Measurements from ENCODE around the gene LTB4R2.
"Not testable (repeated sequence)": the region's sequence is repeated elsewhere in the genome, so short reads cannot be mapped to it uniquely, and the experiment has no call there.

The LTB4R2 gene

GRCh38 chr14:24323341-24323740 is 13.4 kb downstream of the LTB4R2 start:
- no peaks in the 10 kb centered on the region for H3K4me1 ChIP-seq (ENCODE audit: control insufficient read depth, insufficient read depth, low read length)
- 0 out of 2 replicates have a peak, but pooled peaks cover 2% of the 10 kb centered on the region for H3K27me3 ChIP-seq (ENCODE audit: control insufficient read depth, insufficient read depth, low read length)
- no peaks in the 10 kb centered on the region for H3K36me3 ChIP-seq (ENCODE audit: control insufficient read depth, insufficient read depth, low read length)
- no peak for DNase-seq (ENCODE audit: low read depth, low spot score)
- no CpG with 5 or more reads among the region's 3 CpGs for WGBS (ENCODE audit: insufficient coverage, insufficient read length)
- no peaks in the 10 kb centered on the region for H3K9me3 ChIP-seq (ENCODE audit: control insufficient read depth, insufficient read depth, low read length)
- H3K4me3 ChIP-seq (ENCODE audit: low read length) = no peak overlapping the region
- H3K27ac ChIP-seq (ENCODE audit: low read length) = no peak overlapping the region

- Histone ChIP-seq H3K36me3 (ENCODE audit: control insufficient read depth, insufficient read depth, low read length) (no peaks in the 10 kb centered on the region), H3K4me3 (ENCODE audit: low read length) (no peak overlapping the region), H3K27me3 (ENCODE audit: control insufficient read depth, insufficient read depth, low read length) (0 out of 2 replicates have a peak, but pooled peaks cover 2% of the 10 kb centered on the region), H3K27ac (ENCODE audit: low read length) (no peak overlapping the region), H3K4me1 (ENCODE audit: control insufficient read depth, insufficient read depth, low read length) (no peaks in the 10 kb centered on the region), H3K9me3 (ENCODE audit: control insufficient read depth, insufficient read depth, low read length) (no peaks in the 10 kb centered on the region)
- WGBS (ENCODE audit: insufficient coverage, insufficient read length) = no CpG with 5 or more reads among the region's 6 CpGs
- DNase-seq (ENCODE audit: low read depth, low spot score) = no peak
Observed at GRCh38 chr14:24324024-24324423, 14.1 kb downstream of the LTB4R2 start.

GRCh38 chr14:24325041-24325530 is 15.1 kb downstream of the LTB4R2 start:
- Histone ChIP-seq H3K4me1 (ENCODE audit: control insufficient read depth, insufficient read depth, low read length) (no peaks in the 10 kb centered on the region), H3K4me3 (ENCODE audit: low read length) (no peak overlapping the region), H3K36me3 (ENCODE audit: control insufficient read depth, insufficient read depth, low read length) (no peaks in the 10 kb centered on the region), H3K9me3 (ENCODE audit: control insufficient read depth, insufficient read depth, low read length) (no peaks in the 10 kb centered on the region), H3K27me3 (ENCODE audit: control insufficient read depth, insufficient read depth, low read length) (no peaks in the 10 kb centered on the region), H3K27ac (ENCODE audit: low read length) (no peak overlapping the region)
- no CpG with 5 or more reads among the region's 5 CpGs for WGBS (ENCODE audit: insufficient coverage, insufficient read length)
- DNase-seq (ENCODE audit: low read depth, low spot score) = no peak

GRCh38 chr14:24325963-24326362 is 16.0 kb downstream of the LTB4R2 start:
- no CpG with 5 or more reads among the region's 9 CpGs for WGBS (ENCODE audit: insufficient coverage, insufficient read length)
- H3K4me1 ChIP-seq (ENCODE audit: control insufficient read depth, insufficient read depth, low read length) = no peaks in the 10 kb centered on the region
- H3K9me3 ChIP-seq (ENCODE audit: control insufficient read depth, insufficient read depth, low read length) = no peaks in the 10 kb centered on the region
- no peak overlapping the region for H3K4me3 ChIP-seq (ENCODE audit: low read length)
- H3K27me3 ChIP-seq (ENCODE audit: control insufficient read depth, insufficient read depth, low read length) = no peaks in the 10 kb centered on the region
- H3K27ac ChIP-seq (ENCODE audit: low read length) = no peak overlapping the region
- no peak for DNase-seq (ENCODE audit: low read depth, low spot score)
- H3K36me3 ChIP-seq (ENCODE audit: control insufficient read depth, insufficient read depth, low read length) = no peaks in the 10 kb centered on the region

GRCh38 chr14:24327303-24327702 is 17.4 kb downstream of the LTB4R2 start:
- H3K27ac ChIP-seq (ENCODE audit: low read length) = no peak overlapping the region
- DNase-seq (ENCODE audit: low read depth, low spot score) = no peak
- no peaks in the 10 kb centered on the region for H3K36me3 ChIP-seq (ENCODE audit: control insufficient read depth, insufficient read depth, low read length)
- no peaks in the 10 kb centered on the region for H3K27me3 ChIP-seq (ENCODE audit: control insufficient read depth, insufficient read depth, low read length)
- H3K4me1 ChIP-seq (ENCODE audit: control insufficient read depth, insufficient read depth, low read length) = 0 out of 2 replicates have a peak, but pooled peaks cover 1% of the 10 kb centered on the region
- no CpG with 5 or more reads among the region's 2 CpGs for WGBS (ENCODE audit: insufficient coverage, insufficient read length)
- H3K4me3 ChIP-seq (ENCODE audit: low read length) = no peak overlapping the region
- H3K9me3 ChIP-seq (ENCODE audit: control insufficient read depth, insufficient read depth, low read length) = no peaks in the 10 kb centered on the region

GRCh38 chr14:24327914-24328313 is 18.0 kb downstream of the LTB4R2 start:
- not testable (repeated sequence) for H3K4me1 ChIP-seq (ENCODE audit: control insufficient read depth, insufficient read depth, low read length); H3K27ac ChIP-seq (ENCODE audit: low read length); H3K27me3 ChIP-seq (ENCODE audit: control insufficient read depth, insufficient read depth, low read length); H3K36me3 ChIP-seq (ENCODE audit: control insufficient read depth, insufficient read depth, low read length); H3K4me3 ChIP-seq (ENCODE audit: low read length); H3K9me3 ChIP-seq (ENCODE audit: control insufficient read depth, insufficient read depth, low read length); DNase-seq (ENCODE audit: low read depth, low spot score)
- WGBS (ENCODE audit: insufficient coverage, insufficient read length) = no CpG with 5 or more reads among the region's 9 CpGs

GRCh38 chr14:24329073-24329663 is 19.2 kb downstream of the LTB4R2 start:
- Histone ChIP-seq H3K9me3 (ENCODE audit: control insufficient read depth, insufficient read depth, low read length) (no peaks in the 10 kb centered on the region), H3K27ac (ENCODE audit: low read length) (no peak overlapping the region), H3K4me1 (ENCODE audit: control insufficient read depth, insufficient read depth, low read length) (0 out of 2 replicates have a peak, but pooled peaks cover 1% of the 10 kb centered on the region), H3K36me3 (ENCODE audit: control insufficient read depth, insufficient read depth, low read length) (no peaks in the 10 kb centered on the region), H3K27me3 (ENCODE audit: control insufficient read depth, insufficient read depth, low read length) (peaks cover 11% of the 10 kb centered on the region; the same call in 1 of the 2 replicates), H3K4me3 (ENCODE audit: low read length) (no peak overlapping the region)
- no peak for DNase-seq (ENCODE audit: low read depth, low spot score)
- no CpG with 5 or more reads among the region's 12 CpGs for WGBS (ENCODE audit: insufficient coverage, insufficient read length)

GRCh38 chr14:24329736-24330135 is 19.8 kb downstream of the LTB4R2 start:
- peaks cover 17% of the 10 kb centered on the region; the same call in 1 of the 2 replicates for H3K27me3 ChIP-seq (ENCODE audit: control insufficient read depth, insufficient read depth, low read length)
- no CpG with 5 or more reads among the region's 9 CpGs for WGBS (ENCODE audit: insufficient coverage, insufficient read length)

GRCh38 chr14:24330973-24331674 is 21.2 kb downstream of the LTB4R2 start:
- no peaks in the 10 kb centered on the region for H3K9me3 ChIP-seq (ENCODE audit: control insufficient read depth, insufficient read depth, low read length)
- no peaks in the 10 kb centered on the region for H3K36me3 ChIP-seq (ENCODE audit: control insufficient read depth, insufficient read depth, low read length)
- H3K4me1 ChIP-seq (ENCODE audit: control insufficient read depth, insufficient read depth, low read length) = peaks cover 3% of the 10 kb centered on the region; the same call in 1 of the 2 replicates
- H3K27ac ChIP-seq (ENCODE audit: low read length) = no peak overlapping the region
- H3K27me3 ChIP-seq (ENCODE audit: control insufficient read depth, insufficient read depth, low read length) = peaks cover 30% of the 10 kb centered on the region
- no CpG with 5 or more reads among the region's 10 CpGs for WGBS (ENCODE audit: insufficient coverage, insufficient read length)
- H3K4me3 ChIP-seq (ENCODE audit: low read length) = no peak overlapping the region
- no peak for DNase-seq (ENCODE audit: low read depth, low spot score)

More at GRCh38 chr14:24329736-24330135, 19.8 kb downstream of the LTB4R2 start:
- Histone ChIP-seq H3K36me3 (ENCODE audit: control insufficient read depth, insufficient read depth, low read length) (no peaks in the 10 kb centered on the region), H3K9me3 (ENCODE audit: control insufficient read depth, insufficient read depth, low read length) (no peaks in the 10 kb centered on the region), H3K27ac (ENCODE audit: low read length) (no peak overlapping the region), H3K4me3 (ENCODE audit: low read length) (no peak overlapping the region), H3K4me1 (ENCODE audit: control insufficient read depth, insufficient read depth, low read length) (0 out of 2 replicates have a peak, but pooled peaks cover 1% of the 10 kb centered on the region)
- no peak for DNase-seq (ENCODE audit: low read depth, low spot score)

GRCh38 chr14:24331731-24332267 is 21.9 kb downstream of the LTB4R2 start:
- H3K36me3 ChIP-seq (ENCODE audit: control insufficient read depth, insufficient read depth, low read length) = no peaks in the 10 kb centered on the region
- H3K9me3 ChIP-seq (ENCODE audit: control insufficient read depth, insufficient read depth, low read length) = no peaks in the 10 kb centered on the region
- peaks cover 35% of the 10 kb centered on the region for H3K27me3 ChIP-seq (ENCODE audit: control insufficient read depth, insufficient read depth, low read length)
- WGBS (ENCODE audit: insufficient coverage, insufficient read length) = no CpG with 5 or more reads among the region's 26 CpGs
- DNase-seq (ENCODE audit: low read depth, low spot score) = no peak
- H3K4me3 ChIP-seq (ENCODE audit: low read length) = no peak overlapping the region
- H3K27ac ChIP-seq (ENCODE audit: low read length) = no peak overlapping the region
- H3K4me1 ChIP-seq (ENCODE audit: control insufficient read depth, insufficient read depth, low read length) = peaks cover 3% of the 10 kb centered on the region; the same call in 1 of the 2 replicates
